PFSK-1 (cell line): Measurements from ENCODE around the gene SLC43A1.

Experiments used
- FOXP2 ChIP-seq: optimal IDR thresholded peaks from 2 replicates; pipeline ENCODE3; 2011; ENCODE audit warnings: borderline replicate concordance, control low read depth, inconsistent platforms; ENCODE audit not compliant: insufficient read depth; ENCODE audit errors: extremely low read length, extremely low read depth
- POLR2AphosphoS5 ChIP-seq: IDR thresholded peaks from 2 replicates; pipeline ENCODE4 v1.6.1; 2012; ENCODE audit warnings: low read depth, mild to moderate bottlenecking, control low read depth, low read length, moderate library complexity
- REST ChIP-seq, 2 experiments: IDR thresholded peaks; 2 replicates each; pipeline versions ENCODE4 v1.6.1 to v1.8.0; 2011 to 2012; ENCODE audit warnings: low read depth in 2 of 2, low read length in 2 of 2, control low read depth in 1 of 2, inconsistent platforms in 1 of 2, mild to moderate bottlenecking in 1 of 2, moderate library complexity in 1 of 2; ENCODE audit not compliant: insufficient read depth in 1 of 2
- SIN3A ChIP-seq: IDR thresholded peaks from 2 replicates; pipeline ENCODE4 v1.6.1; 2012; ENCODE audit warnings: mild to moderate bottlenecking, low read length, moderate library complexity, borderline replicate concordance; ENCODE audit not compliant: insufficient read depth
- TAF1 ChIP-seq: IDR thresholded peaks from 2 replicates; pipeline ENCODE4 v1.6.1; 2012; ENCODE audit warnings: low read length, control low read depth, borderline replicate concordance; ENCODE audit not compliant: insufficient read depth

- TF ChIP-seq POLR2AphosphoS5 (no peak), REST (IDR thresholded peaks at IDR 0.05; ENCODE audit: insufficient read depth in 1 of 2, low read depth in 2 of 2, low read length in 2 of 2) (no peak), TAF1 (no peak), SIN3A (no peak), FOXP2 (no peak)
Measured at GRCh38 chr11:57487021-57487778, 28.3 kb downstream of the SLC43A1 start.
